GM18511 (cell line): ENCODE measurements around the gene CDH13.

Experiments
- ATAC-seq: cut with Tn5 transposase; IDR thresholded peaks from one replicate; pipeline ENCODE4 v1.9.1; 2021; ENCODE audit warnings: mild to moderate bottlenecking, moderate library complexity; ENCODE audit not compliant: unreplicated experiment

Gene CDH13

GRCh38 chr16:82682767-82683166 is 56.0 kb downstream of the CDH13 start:
- no peak for ATAC-seq

- ATAC-seq = no peak
These were observed 57.5 kb downstream of the CDH13 start for GRCh38 chr16:82684256-82684655.

GRCh38 chr16:82685526-82685925 is 58.8 kb downstream of the CDH13 start:
- ATAC-seq = no peak

- ATAC-seq = no peak
These were observed 67.6 kb downstream of the CDH13 start for GRCh38 chr16:82694239-82694874.

- ATAC-seq = no peak
These were observed 69.0 kb downstream of the CDH13 start for GRCh38 chr16:82695806-82696205.

GRCh38 chr16:82699260-82699659 is 72.5 kb downstream of the CDH13 start:
- ATAC-seq = no peak

GRCh38 chr16:82699711-82700495 is 73.1 kb downstream of the CDH13 start:
- no peak for ATAC-seq

GRCh38 chr16:82700541-82701235 is 73.9 kb downstream of the CDH13 start:
- no peak for ATAC-seq

GRCh38 chr16:82701442-82701955 is 74.7 kb downstream of the CDH13 start:
- ATAC-seq = no peak

- no peak for ATAC-seq
These were observed 76.4 kb downstream of the CDH13 start for GRCh38 chr16:82703161-82703560.

GRCh38 chr16:82703871-82704768 is 77.4 kb downstream of the CDH13 start:
- ATAC-seq = no peak

- no peak for ATAC-seq
These were observed 83.2 kb downstream of the CDH13 start for GRCh38 chr16:82709987-82710386.

- ATAC-seq = no peak
These were observed 87.0 kb downstream of the CDH13 start for GRCh38 chr16:82713778-82714177.

- ATAC-seq = no peak
These were observed 88.4 kb downstream of the CDH13 start for GRCh38 chr16:82715160-82715559.

- ATAC-seq = no peak
These were observed 89.1 kb downstream of the CDH13 start for GRCh38 chr16:82715833-82716232.

GRCh38 chr16:82716361-82716855 is 89.6 kb downstream of the CDH13 start:
- ATAC-seq = no peak

- ATAC-seq = no peak
These were observed 93.6 kb downstream of the CDH13 start for GRCh38 chr16:82720414-82720813.

GRCh38 chr16:82726306-82726705 is 99.5 kb downstream of the CDH13 start:
- no peak for ATAC-seq

- no peak for ATAC-seq
These were observed 102.1 kb downstream of the CDH13 start for GRCh38 chr16:82728901-82729300.

- ATAC-seq = no peak
These were observed 104.1 kb downstream of the CDH13 start for GRCh38 chr16:82730901-82731300.
